GM18868 (cell line): ENCODE results near the gene NOL11.
"Not testable (repeated sequence)": the region's sequence is repeated elsewhere in the genome, so short reads cannot be mapped to it uniquely, and the experiment has no call there.

ENCODE experiments used
- ATAC-seq: cut with Tn5 transposase; IDR thresholded peaks from one replicate; pipeline ENCODE4 v1.9.1; 2021; ENCODE audit warnings: mild to moderate bottlenecking, moderate library complexity; ENCODE audit not compliant: unreplicated experiment

Gene NOL11

GRCh38 chr17:67752160-67752559 lies 34.4 kb downstream of the NOL11 start:
- ATAC-seq = not testable (repeated sequence)

GRCh38 chr17:67753026-67753425 lies 35.3 kb downstream of the NOL11 start:
- no peak for ATAC-seq

GRCh38 chr17:67754001-67754400 lies 36.3 kb downstream of the NOL11 start:
- ATAC-seq = no peak

DNA sequence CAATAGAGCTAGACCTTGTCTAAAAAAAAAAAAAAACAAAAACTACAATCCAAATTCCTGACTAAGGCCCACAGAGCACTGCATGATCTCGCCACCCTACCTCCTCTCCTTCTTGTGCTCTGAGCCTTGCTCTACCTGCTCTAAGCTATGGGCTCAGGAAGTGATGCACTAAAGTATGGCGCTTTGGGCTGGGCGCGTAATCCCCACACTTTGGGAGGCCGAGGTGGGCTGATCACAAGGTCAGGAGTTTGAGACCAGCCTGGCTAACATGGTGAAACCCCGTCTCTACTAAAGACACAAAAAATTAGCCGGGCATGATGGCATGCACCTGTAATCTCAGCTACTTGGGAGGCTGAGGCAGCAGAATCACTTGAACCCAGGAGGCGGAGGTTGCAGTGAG lies 37.0 kb downstream of the NOL11 start:
- ATAC-seq = not testable (repeated sequence)

DNA sequence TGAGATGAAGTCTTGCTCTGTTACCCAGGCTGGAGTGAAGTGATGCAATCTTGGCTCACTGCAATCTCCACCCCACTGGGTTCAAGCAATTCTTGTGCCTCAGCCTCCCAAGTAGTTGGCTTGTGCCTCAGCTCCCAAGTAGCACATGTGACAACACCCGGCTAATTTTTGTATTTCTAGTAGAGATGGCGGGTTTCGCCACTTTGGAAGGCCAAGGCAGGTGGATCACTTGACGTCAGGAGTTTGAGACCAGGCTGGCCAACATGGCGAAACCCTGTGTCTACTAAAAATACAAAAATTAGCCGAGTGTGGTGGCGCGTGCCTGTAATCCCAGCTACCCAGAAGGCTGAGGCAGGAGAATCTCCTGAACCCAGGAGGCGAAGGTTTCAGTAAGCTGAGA lies 39.0 kb downstream of the NOL11 start:
- ATAC-seq = not testable (repeated sequence)

DNA sequence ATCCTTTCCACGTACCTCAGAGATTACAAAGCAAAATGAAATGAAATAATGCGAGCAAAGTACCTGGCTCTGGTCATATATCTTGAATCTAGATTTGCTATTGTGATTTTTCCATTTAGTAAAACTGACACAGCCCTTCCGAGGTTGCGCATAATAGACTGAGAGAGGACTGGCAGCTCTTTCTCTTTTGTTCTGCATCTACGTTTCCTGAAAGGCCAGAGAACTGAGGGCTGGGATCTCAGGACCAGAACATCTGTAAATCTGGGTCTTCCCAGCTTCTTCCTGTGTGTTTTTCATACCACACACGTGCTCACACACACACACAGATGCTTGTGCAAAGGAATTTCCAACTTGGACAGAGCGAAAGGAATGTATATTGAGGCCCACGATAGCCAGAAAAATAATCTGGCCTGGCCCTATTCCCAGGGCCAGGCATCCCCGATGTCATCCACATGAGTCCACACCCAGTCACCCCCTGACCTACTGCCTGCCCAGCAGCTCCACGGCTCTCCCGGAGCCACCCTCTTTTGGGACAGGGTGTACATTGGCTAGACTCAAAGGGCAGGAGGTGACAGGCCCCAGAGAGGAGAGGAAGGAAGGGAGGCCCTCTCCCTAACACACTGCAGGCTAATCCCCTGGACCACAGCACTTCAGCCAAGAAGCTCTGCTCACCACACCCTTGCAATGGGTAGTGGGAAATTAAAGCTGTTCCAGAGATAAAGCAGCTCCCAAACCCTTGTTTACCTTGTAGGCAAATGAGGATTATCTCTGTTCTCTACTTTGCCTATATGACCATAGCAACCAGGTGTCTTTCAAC lies 41.8 kb downstream of the NOL11 start:
- no peak for ATAC-seq

DNA sequence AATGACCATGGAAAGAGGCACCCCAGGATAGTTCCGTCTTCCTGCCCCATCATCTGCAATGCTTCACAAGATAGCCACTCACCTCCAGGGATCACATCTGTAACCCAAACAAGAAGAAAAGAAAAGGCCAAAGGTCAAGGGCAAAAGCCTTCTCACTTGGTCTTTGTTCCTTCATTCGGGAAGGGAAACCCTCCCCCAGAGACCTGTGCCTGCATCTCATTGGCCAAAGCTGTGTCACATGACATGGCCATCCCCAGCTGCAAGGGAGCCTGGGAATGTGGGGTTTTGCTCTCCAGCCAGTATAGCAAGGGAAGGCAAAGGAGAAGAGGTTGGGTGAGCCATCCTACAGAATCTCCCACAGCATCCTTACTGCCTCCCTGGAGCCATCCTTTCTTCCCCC lies 47.9 kb downstream of the NOL11 start:
- no peak for ATAC-seq

- no peak for ATAC-seq
Observed at GRCh38 chr17:67769231-67769630, 51.5 kb downstream of the NOL11 start.

GRCh38 chr17:67770539-67770938 lies 52.8 kb downstream of the NOL11 start:
- ATAC-seq = no peak

DNA sequence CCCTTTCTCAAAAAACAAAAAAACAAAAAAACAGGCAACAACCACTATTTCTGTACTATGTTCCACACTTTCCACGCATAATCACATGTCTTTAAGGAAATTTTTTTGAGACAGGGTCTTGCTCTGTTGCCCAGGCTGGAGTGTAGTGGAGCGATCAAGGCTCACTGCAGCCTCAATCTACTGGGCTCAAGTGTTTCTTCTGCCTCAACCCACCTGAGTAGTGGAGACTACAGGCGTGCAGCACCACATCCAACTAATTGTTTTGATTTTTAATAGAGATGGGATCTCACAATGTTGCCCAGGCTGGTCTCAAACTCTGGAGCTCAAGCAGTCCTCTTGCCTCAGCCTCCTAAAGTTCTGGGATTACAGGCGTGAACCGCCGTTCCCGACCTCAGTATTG lies 54.9 kb downstream of the NOL11 start:
- ATAC-seq = no peak

- no peak for ATAC-seq
Observed at GRCh38 chr17:67773246-67773645, 55.5 kb downstream of the NOL11 start.

- ATAC-seq = no peak
Observed at GRCh38 chr17:67779098-67779672, 61.4 kb downstream of the NOL11 start.

- ATAC-seq = peak; percentile 77
Observed at GRCh38 chr17:67784364-67785121, 66.8 kb downstream of the NOL11 start.

DNA sequence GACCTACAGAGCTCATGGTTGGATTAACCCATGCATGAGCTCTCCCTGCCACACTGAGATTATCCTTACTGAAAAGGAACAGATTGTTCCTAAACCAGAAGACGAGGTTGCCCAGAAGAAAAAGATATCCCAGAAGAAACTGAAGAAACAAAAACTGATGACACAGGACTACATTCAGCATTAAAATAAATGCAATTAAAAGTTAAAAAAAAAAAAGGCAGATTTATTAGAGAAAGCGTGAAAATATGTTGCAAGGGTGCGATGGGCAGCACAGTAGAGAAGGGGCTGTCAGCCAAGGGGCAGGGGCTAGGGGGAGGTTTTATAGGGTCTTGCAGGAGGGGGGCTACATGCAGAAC lies 67.4 kb downstream of the NOL11 start:
- ATAC-seq = no peak

- ATAC-seq = no peak
Observed at GRCh38 chr17:67785504-67785903, 67.8 kb downstream of the NOL11 start.
